ENCODE measurements around the gene RACK1. TPM values are rescaled to one million over a fixed set of nuclear protein-coding genes. Genes with fewer than 3 reads are reported as not detected.

RACK1 gene
- total and polyA plus RNA-seq, 2 of the 4 experiments (the other 2 are of a cell fraction): 4,263 to 9,350 TPM

- peak overlapping the region; percentile 65 for H3K4me3 ChIP-seq (ENCODE audit: insufficient read depth, low read depth, low read length)
- H3K56ac ChIP-seq (ENCODE audit: extremely low read depth, insufficient read depth, low read length): no peak overlapping the region
- intact Hi-C loops (cut with micrococcal nuclease): loop anchor here (1.0 to 5.0 kb wide), 2 partner anchors 18 to 73 kb away; partner anchors contain the start of gene TRIM52
- in situ Hi-C loops (cut with MboI; ENCODE audit: low sequenced_read_pairs): loop anchor here (5.0 to 10.0 kb wide), 2 partner anchors 68 to 384 kb away; partner anchors contain the start of gene MGAT1
- BruUV-seq (replicated peaks): no TSS peak
- peak overlapping the region in 1 of 2 experiments; percentile 45; a peak in 2 of 4 replicates for H4K8ac ChIP-seq (ENCODE audit: low read depth in 2 of 2, low read length in 2 of 2)
- no peaks in the 10 kb centered on the region for H3K27me3 ChIP-seq (ENCODE audit: control insufficient read depth, insufficient read depth, low read length)
- H2AK9ac ChIP-seq (replicated peaks; ENCODE audit: low read depth, low read length, poor library complexity): peak overlapping the region; percentile 91
- H3K18ac ChIP-seq (ENCODE audit: low read depth, low read length): peak overlapping the region; percentile 19; the same call in 1 of the 2 replicates
- H2BK15ac ChIP-seq (ENCODE audit: low read depth, low read length): no peak overlapping the region
- H2BK20ac ChIP-seq (ENCODE audit: low read depth, low read length): no peak overlapping the region
- H2BK120ac ChIP-seq (ENCODE audit: low read depth, low read length): no peak overlapping the region
- WGBS, 2 experiments (ENCODE audit: extremely low coverage in 2 of 2, insufficient read length in 1 of 2): 0% methylated on average over 11 of the region's 35 CpGs; no CpG with 5 or more reads in 1 of the 2 experiments
- peak overlapping the region; percentile 89 for H3K4me2 ChIP-seq (ENCODE audit: low read depth, low read length)
- peaks cover 12% of the 10 kb centered on the region for H4K20me1 ChIP-seq (ENCODE audit: insufficient read depth, low read length)
- H3K36me3 ChIP-seq (ENCODE audit: control insufficient read depth, insufficient read depth, low read length): no peaks in the 10 kb centered on the region
- H2AK5ac ChIP-seq (ENCODE audit: low read depth, low read length): no peak overlapping the region
- ATAC-seq (ENCODE audit: low read depth) (peak; percentile 5), DNase-seq (peak; percentile 66)
- H3K79me1 ChIP-seq (ENCODE audit: low read depth in 1 of 2, low read length in 2 of 2): peaks cover 10 to 11% of the 10 kb centered on the region in 2 experiments; a peak in 3 of 4 replicates
- peak overlapping the region; percentile 58; the same call in 1 of the 2 replicates for H3K4ac ChIP-seq (ENCODE audit: low read depth, low read length)
- no peaks in the 10 kb centered on the region for H3K9me3 ChIP-seq (ENCODE audit: control insufficient read depth, insufficient read depth, low read length)
- POLR2A ChIA-PET (ENCODE audit: unreplicated experiment): no interaction called here
- TF ChIP-seq RAD21 (IDR thresholded peaks at IDR 0.05; ENCODE audit: low read length): peak; percentile 3; the same call in 1 of the 2 replicates
- TF ChIP-seq FOS (IDR thresholded peaks at IDR 0.05; ENCODE audit: low read depth, low read length): peak; percentile 70
- TF ChIP-seq NFE2L2 (IDR thresholded peaks at IDR 0.05; ENCODE audit: low read depth, low read length): no peak
- TF ChIP-seq MAZ (IDR thresholded peaks at IDR 0.05; ENCODE audit: borderline replicate concordance, low read depth, low read length): no peak
- TF ChIP-seq MXI1 (IDR thresholded peaks at IDR 0.05; ENCODE audit: borderline replicate concordance, low read depth, low read length): no peak
- TF ChIP-seq CTCF (conservative IDR thresholded peaks at IDR 0.05; ENCODE audit: low read depth, low read length): no peak
- peaks cover 4% of the 10 kb centered on the region for H3K4me1 ChIP-seq (ENCODE audit: control insufficient read depth, insufficient read depth, low read length)
- CTCF ChIA-PET: interaction anchor here (0.8 to 1.0 kb wide), 2 partner anchors 19 to 34 kb away, joined by 3 to 4 read pairs; partner anchors contain the start of gene TRIM41
- peak overlapping the region; percentile 10; the same call in 1 of the 2 replicates for H3K9ac ChIP-seq (ENCODE audit: low read depth, low read length)
- no peak overlapping the region for H4K5ac ChIP-seq (ENCODE audit: low read depth, low read length)
- dilution Hi-C loops (cut with HindIII; ENCODE audit: low sequenced_read_pairs, unreplicated experiment): no loop called here
- H2BK5ac ChIP-seq (ENCODE audit: low read depth, low read length, poor library complexity, severe bottlenecking): peak overlapping the region; percentile 39
- no peak overlapping the region; the same call in 1 of the 2 replicates for H3K27ac ChIP-seq (ENCODE audit: insufficient read depth, low read length)
- H2AFZ ChIP-seq (replicated peaks; ENCODE audit: low read length, poor library complexity): peak overlapping the region; percentile 99
- H3K23ac ChIP-seq (ENCODE audit: low read depth, low read length): peak overlapping the region; percentile 18
- H4K91ac ChIP-seq (ENCODE audit: insufficient read depth, low read depth, low read length): no peak overlapping the region
- H3K9me1 ChIP-seq (ENCODE audit: insufficient read depth, low read length): peaks cover 5% of the 10 kb centered on the region
- H3K14ac ChIP-seq (replicated peaks; ENCODE audit: low read depth, low read length): peak overlapping the region; percentile 90
Measured at GRCh38 chr5:181188700-181189362, 54.9 kb downstream of the RACK1 start.
